Measurements from ENCODE around the gene RHOBTB1.
"Not testable (repeated sequence)": the region's sequence is repeated elsewhere in the genome, so short reads cannot be mapped to it uniquely, and the experiment has no call there.

RHOBTB1 gene

GRCh38 chr10:60906825-60907224, 37.2 kb downstream of the RHOBTB1 start:
- not testable (repeated sequence) for DNase-seq (ENCODE audit: low read depth, low spot score)

- no peak for DNase-seq (ENCODE audit: low read depth, low spot score)
These were observed 37.6 kb downstream of the RHOBTB1 start for GRCh38 chr10:60906411-60906810.

- DNase-seq (ENCODE audit: low read depth, low spot score) = no peak
These were observed 38.4 kb downstream of the RHOBTB1 start for GRCh38 chr10:60905580-60905979.

- DNase-seq (ENCODE audit: low read depth, low spot score) = no peak
These were observed 40.9 kb downstream of the RHOBTB1 start for GRCh38 chr10:60903096-60903495.

- no peak for DNase-seq (ENCODE audit: low read depth, low spot score)
These were observed 42.3 kb downstream of the RHOBTB1 start for GRCh38 chr10:60901561-60902235.

- no peak for DNase-seq (ENCODE audit: low read depth, low spot score)
These were observed 44.7 kb downstream of the RHOBTB1 start for GRCh38 chr10:60899266-60899665.

GRCh38 chr10:60898321-60898720, 45.7 kb downstream of the RHOBTB1 start:
- no peak for DNase-seq (ENCODE audit: low read depth, low spot score)

- DNase-seq (ENCODE audit: low read depth, low spot score) = no peak
These were observed 47.2 kb downstream of the RHOBTB1 start for GRCh38 chr10:60896810-60897209.

- no peak for DNase-seq (ENCODE audit: low read depth, low spot score)
These were observed 48.0 kb downstream of the RHOBTB1 start for GRCh38 chr10:60896033-60896432.

- DNase-seq (ENCODE audit: low read depth, low spot score) = no peak
These were observed 49.2 kb downstream of the RHOBTB1 start for GRCh38 chr10:60894786-60895185.

- no peak for DNase-seq (ENCODE audit: low read depth, low spot score)
These were observed 50.8 kb downstream of the RHOBTB1 start for GRCh38 chr10:60893231-60893630.

GRCh38 chr10:60892571-60892970, 51.4 kb downstream of the RHOBTB1 start:
- no peak for DNase-seq (ENCODE audit: low read depth, low spot score)

- no peak for DNase-seq (ENCODE audit: low read depth, low spot score)
These were observed 53.2 kb downstream of the RHOBTB1 start for GRCh38 chr10:60890811-60891210.

GRCh38 chr10:60883187-60883586, 60.8 kb downstream of the RHOBTB1 start:
- DNase-seq (ENCODE audit: low read depth, low spot score) = no peak

- no peak for DNase-seq (ENCODE audit: low read depth, low spot score)
These were observed 65.8 kb downstream of the RHOBTB1 start for GRCh38 chr10:60878224-60878623.

- no peak for DNase-seq (ENCODE audit: low read depth, low spot score)
These were observed 66.2 kb downstream of the RHOBTB1 start for GRCh38 chr10:60877777-60878120.

GRCh38 chr10:60877061-60877776, 66.8 kb downstream of the RHOBTB1 start:
- no peak for DNase-seq (ENCODE audit: low read depth, low spot score)

- DNase-seq (ENCODE audit: low read depth, low spot score) = no peak
These were observed 70.2 kb downstream of the RHOBTB1 start for GRCh38 chr10:60873758-60874157.

GRCh38 chr10:60872451-60872850, 71.5 kb downstream of the RHOBTB1 start:
- DNase-seq (ENCODE audit: low read depth, low spot score) = no peak

GRCh38 chr10:60871215-60871614, 72.8 kb downstream of the RHOBTB1 start:
- DNase-seq (ENCODE audit: low read depth, low spot score) = no peak

- no peak for DNase-seq (ENCODE audit: low read depth, low spot score)
These were observed 73.2 kb downstream of the RHOBTB1 start for GRCh38 chr10:60870803-60871202.

GRCh38 chr10:60870416-60870728, 73.6 kb downstream of the RHOBTB1 start:
- no peak for DNase-seq (ENCODE audit: low read depth, low spot score)

- no peak for DNase-seq (ENCODE audit: low read depth, low spot score)
These were observed 74.2 kb downstream of the RHOBTB1 start for GRCh38 chr10:60869652-60870415.
